KMS-11 (cell line): ENCODE results near the gene MT1B.
"Not testable (repeated sequence)": the region's sequence is repeated elsewhere in the genome, so short reads cannot be mapped to it uniquely, and the experiment has no call there.

ENCODE experiments used
- H2AFZ ChIP-seq: fragments of 200-600 bp; sonication (generic); 2 replicates; pipeline ENCODE4 v1.6.1; 2016; ENCODE audit warnings: antibody characterized with exemption, mixed run types, low read depth
- H3K27ac ChIP-seq: fragments of 200-600 bp; sonication (generic); 2 replicates; pipeline ENCODE4 v1.6.1; 2016; ENCODE audit warnings: mild to moderate bottlenecking, mixed run types
- H3K27me3 ChIP-seq: fragments of 200-600 bp; sonication (generic); 2 replicates; pipeline ENCODE4 v1.6.1; 2017; ENCODE audit warnings: mild to moderate bottlenecking, low read depth, mixed run types, moderate library complexity; ENCODE audit not compliant: insufficient read depth
- H3K36me3 ChIP-seq: fragments of 200-600 bp; sonication (generic); 2 replicates; pipeline ENCODE4 v1.6.1; 2017; ENCODE audit warnings: mild to moderate bottlenecking, mixed run types; ENCODE audit not compliant: insufficient read depth
- H3K4me1 ChIP-seq: fragments of 200-600 bp; sonication (generic); 2 replicates; pipeline ENCODE4 v1.6.1; 2016; ENCODE audit warnings: mild to moderate bottlenecking, low read depth, mixed run types; ENCODE audit not compliant: poor library complexity, severe bottlenecking
- H3K4me2 ChIP-seq: fragments of 200-600 bp; sonication (generic); 2 replicates; pipeline ENCODE4 v1.7.0; 2016; ENCODE audit warnings: mild to moderate bottlenecking, mixed run types
- H3K4me3 ChIP-seq: fragments of 200-600 bp; sonication (generic); IDR thresholded peaks from 2 replicates; pipeline ENCODE4 v1.6.1; 2017; ENCODE audit warnings: low read depth, low read length, mixed read lengths; ENCODE audit not compliant: insufficient read depth
- H3K79me2 ChIP-seq: fragments of 200-600 bp; sonication (generic); 2 replicates; pipeline ENCODE4 v1.6.1; 2016; ENCODE audit warnings: low read depth, mixed run types; ENCODE audit not compliant: insufficient read depth
- H3K9ac ChIP-seq: fragments of 200-600 bp; sonication (generic); 2 replicates; pipeline ENCODE4 v1.6.1; 2016; ENCODE audit warnings: mild to moderate bottlenecking, mixed run types
- H4K20me1 ChIP-seq: fragments of 200-600 bp; sonication (generic); 2 replicates; pipeline ENCODE4 v1.6.1; 2016; ENCODE audit warnings: mild to moderate bottlenecking, mixed run types; ENCODE audit not compliant: insufficient read depth
- TF ChIP-seq, protein P1 (sequence below): fragments of 200-600 bp; sonication (generic); conservative IDR thresholded peaks from 2 replicates; pipeline ENCODE4 v1.6.1; 2017; ENCODE audit warnings: low read depth, mild to moderate bottlenecking, antibody characterized with exemption, low read length, moderate library complexity, mixed read lengths

The MT1B gene

DNA sequence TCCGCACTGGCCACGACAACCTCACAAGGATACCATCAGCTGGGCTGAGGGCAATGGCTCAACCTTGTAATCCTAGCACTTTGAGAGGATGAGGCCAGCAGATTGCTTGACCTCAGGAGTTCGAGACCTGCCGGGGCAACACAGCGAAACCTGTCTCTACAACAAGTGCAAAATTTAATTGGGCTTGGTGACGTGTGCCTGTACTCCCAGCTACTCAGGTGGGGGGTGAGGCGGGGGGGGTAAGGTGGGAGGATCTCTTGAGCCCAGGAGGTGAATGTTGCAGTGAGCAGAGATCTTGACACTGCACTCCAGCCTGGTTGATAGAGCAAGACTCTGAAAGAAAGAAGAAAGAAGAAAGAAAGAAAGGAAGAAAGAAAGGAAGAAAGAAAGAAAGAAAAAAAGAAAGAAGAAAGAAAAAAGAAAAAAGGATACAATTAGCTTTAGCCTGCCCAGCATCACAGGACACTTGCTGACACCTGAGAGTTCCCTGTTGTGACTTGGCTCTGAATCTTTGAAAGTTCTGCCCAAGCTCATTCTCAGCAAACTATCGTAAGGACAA lies 31.3 kb upstream of the MT1B start:
- Histone ChIP-seq H3K4me3 (no peak overlapping the region), H3K4me1 (no peaks in the 10 kb centered on the region), H3K4me2 (no peak overlapping the region), H3K27me3 (no peaks in the 10 kb centered on the region), H3K27ac (no peak overlapping the region), H4K20me1 (no peaks in the 10 kb centered on the region), H3K79me2 (no peaks in the 10 kb centered on the region), H3K9ac (no peak overlapping the region), H3K36me3 (no peaks in the 10 kb centered on the region), H2AFZ (no peak overlapping the region)
- TF ChIP-seq, protein P1, sequence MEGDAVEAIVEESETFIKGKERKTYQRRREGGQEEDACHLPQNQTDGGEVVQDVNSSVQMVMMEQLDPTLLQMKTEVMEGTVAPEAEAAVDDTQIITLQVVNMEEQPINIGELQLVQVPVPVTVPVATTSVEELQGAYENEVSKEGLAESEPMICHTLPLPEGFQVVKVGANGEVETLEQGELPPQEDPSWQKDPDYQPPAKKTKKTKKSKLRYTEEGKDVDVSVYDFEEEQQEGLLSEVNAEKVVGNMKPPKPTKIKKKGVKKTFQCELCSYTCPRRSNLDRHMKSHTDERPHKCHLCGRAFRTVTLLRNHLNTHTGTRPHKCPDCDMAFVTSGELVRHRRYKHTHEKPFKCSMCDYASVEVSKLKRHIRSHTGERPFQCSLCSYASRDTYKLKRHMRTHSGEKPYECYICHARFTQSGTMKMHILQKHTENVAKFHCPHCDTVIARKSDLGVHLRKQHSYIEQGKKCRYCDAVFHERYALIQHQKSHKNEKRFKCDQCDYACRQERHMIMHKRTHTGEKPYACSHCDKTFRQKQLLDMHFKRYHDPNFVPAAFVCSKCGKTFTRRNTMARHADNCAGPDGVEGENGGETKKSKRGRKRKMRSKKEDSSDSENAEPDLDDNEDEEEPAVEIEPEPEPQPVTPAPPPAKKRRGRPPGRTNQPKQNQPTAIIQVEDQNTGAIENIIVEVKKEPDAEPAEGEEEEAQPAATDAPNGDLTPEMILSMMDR, result no peak

GRCh38 chr16:56621665-56622445 lies 29.8 kb upstream of the MT1B start:
- not testable (repeated sequence) for H3K79me2 ChIP-seq, H3K36me3 ChIP-seq, H3K4me1 ChIP-seq, H4K20me1 ChIP-seq, H3K27ac ChIP-seq, H2AFZ ChIP-seq, H3K27me3 ChIP-seq, H3K9ac ChIP-seq, H3K4me3 ChIP-seq, H3K4me2 ChIP-seq

- not testable (repeated sequence) for H3K27me3 ChIP-seq, H3K36me3 ChIP-seq, H3K4me2 ChIP-seq, H3K9ac ChIP-seq, H3K4me3 ChIP-seq, H3K27ac ChIP-seq, H3K4me1 ChIP-seq, H2AFZ ChIP-seq, H4K20me1 ChIP-seq, H3K79me2 ChIP-seq
Measured at GRCh38 chr16:56623184-56623583, 28.5 kb upstream of the MT1B start.

- H3K79me2 ChIP-seq, result no peaks in the 10 kb centered on the region
- H3K4me3 ChIP-seq, result no peak overlapping the region
- H4K20me1 ChIP-seq, result no peaks in the 10 kb centered on the region
- TF ChIP-seq, protein P1, result no peak
- H3K27me3 ChIP-seq, result no peaks in the 10 kb centered on the region
- no peaks in the 10 kb centered on the region for H3K36me3 ChIP-seq
- no peak overlapping the region for H3K9ac ChIP-seq
- no peak overlapping the region for H3K4me2 ChIP-seq
- H3K27ac ChIP-seq, result no peak overlapping the region
- no peaks in the 10 kb centered on the region for H3K4me1 ChIP-seq
- no peak overlapping the region for H2AFZ ChIP-seq
Measured at GRCh38 chr16:56623637-56624036, 28.0 kb upstream of the MT1B start.

GRCh38 chr16:56625140-56625942 lies 26.3 kb upstream of the MT1B start, which contains the start of gene MT1E:
MT1E (plus strand) TSS chr16:56625781; CDS start chr16:56625852, 71 bp downstream.
- H3K4me1 ChIP-seq, result no peaks in the 10 kb centered on the region
- no peak within 1 kb of the TSS for H3K27ac ChIP-seq
- H3K27me3 ChIP-seq, result no peaks in the 10 kb centered on the region
- H2AFZ ChIP-seq, result no peak within 1 kb of the TSS
- no peaks in the 10 kb centered on the region for H4K20me1 ChIP-seq
- TF ChIP-seq, protein P1, result no peak
- no peak within 1 kb of the TSS for H3K4me2 ChIP-seq
- no peak within 1 kb of the TSS for H3K9ac ChIP-seq
- H3K36me3 ChIP-seq, result no peaks in the 10 kb centered on the region
- H3K4me3 ChIP-seq, result no peak within 1 kb of the TSS
- H3K79me2 ChIP-seq, result no peaks in the 10 kb centered on the region
